Activated T-helper 1 cell treated with Interleukin-2 at 50 U/mL for 16 hours (primary cell): Measurements from ENCODE around the gene ZGRF1.
"Not testable (repeated sequence)": the region's sequence is repeated elsewhere in the genome, so short reads cannot be mapped to it uniquely, and the experiment has no call there.

Experiments
- DNase-seq: peaks from one replicate; pipeline ENCODE4 v3.0.0-alpha.2; 2020; ENCODE audit warnings: low read depth

The ZGRF1 gene

GRCh38 chr4:112516471-112517066 is 120.1 kb downstream of the ZGRF1 start:
- no peak for DNase-seq

- no peak for DNase-seq
Measured at GRCh38 chr4:112516066-112516470, 120.6 kb downstream of the ZGRF1 start, which contains the start of gene NEUROG2. TSS of gene NEUROG2 (minus strand) at chr4:112516180. CDS start at chr4:112515475, 705 bp downstream.

GRCh38 chr4:112515198-112516065 is 121.3 kb downstream of the ZGRF1 start:
- DNase-seq: no peak

- no peak for DNase-seq
Measured at GRCh38 chr4:112514647-112515197, 122.0 kb downstream of the ZGRF1 start.

GRCh38 chr4:112513971-112514646 is 122.6 kb downstream of the ZGRF1 start:
- DNase-seq: no peak

GRCh38 chr4:112511803-112512118 is 124.9 kb downstream of the ZGRF1 start:
- DNase-seq: no peak

- no peak for DNase-seq
Measured at GRCh38 chr4:112511093-112511802, 125.5 kb downstream of the ZGRF1 start.

GRCh38 chr4:112510291-112511092 is 126.2 kb downstream of the ZGRF1 start:
- no peak for DNase-seq

- no peak for DNase-seq
Measured at GRCh38 chr4:112509243-112510141, 127.2 kb downstream of the ZGRF1 start.

GRCh38 chr4:112508356-112508755 is 128.4 kb downstream of the ZGRF1 start:
- no peak for DNase-seq

- DNase-seq: no peak
Measured at GRCh38 chr4:112504807-112505206, 131.9 kb downstream of the ZGRF1 start.

GRCh38 chr4:112502871-112503270 is 133.8 kb downstream of the ZGRF1 start:
- DNase-seq: no peak

- DNase-seq: no peak
Measured at GRCh38 chr4:112492321-112492720, 144.4 kb downstream of the ZGRF1 start.

- DNase-seq: not testable (repeated sequence)
Measured at GRCh38 chr4:112490808-112491207, 145.9 kb downstream of the ZGRF1 start.
